Activated naive CD4-positive, alpha-beta T cell treated with anti-CD3 and anti-CD28 coated beads for 36 hours (primary cell): ENCODE data around the gene SLC19A1. TPM values are rescaled to one million over a fixed set of nuclear protein-coding genes. Genes with fewer than 3 reads are reported as not detected.

Experiments
- CTCF ChIA-PET: fragments of 350-600 bp; sonication (Branson Sonifier 250); formaldehyde crosslinking; loops from one replicate; lab custom pipeline; 2021; ENCODE audit warnings: antibody characterized with exemption; lab: Charles Lee
- DNase-seq: peaks from one replicate; pipeline ENCODE4 v3.0.0-alpha.2; 2020
- H3K27ac Mint-ChIP-seq: one replicate; pipeline ENCODE4 v1.8.0; 2021; ENCODE audit warnings: mild to moderate bottlenecking, mixed read lengths
- H3K27me3 Mint-ChIP-seq: one replicate; pipeline ENCODE4 v1.8.0; 2021; ENCODE audit warnings: low read depth, mixed read lengths
- H3K36me3 Mint-ChIP-seq: one replicate; pipeline ENCODE4 v1.8.0; 2021; ENCODE audit warnings: low read depth, mixed read lengths
- H3K4me1 Mint-ChIP-seq: one replicate; pipeline ENCODE4 v1.8.0; 2021; ENCODE audit warnings: low read depth, mixed read lengths
- H3K4me3 Mint-ChIP-seq: one replicate; pipeline ENCODE4 v1.8.0; 2021; ENCODE audit warnings: mild to moderate bottlenecking, moderate library complexity, mixed read lengths
- H3K9me3 Mint-ChIP-seq: one replicate; pipeline ENCODE4 v1.8.0; 2021; ENCODE audit warnings: mixed read lengths
- intact Hi-C: fragments of 100-400 bp; cut with micrococcal nuclease; formaldehyde crosslinking; loops from one replicate; pipeline ENCODE4 v1.15.1; 2023
- total RNA-seq, 2 experiments: library from RNA; stranded (reverse); gene quantifications; one replicate each; pipeline ENCODE4 v1.2.3, GENCODE V29; 2021

SLC19A1 gene
- total RNA-seq, 2 experiments from 2014 or later = 32.2 to 33.0 TPM

GRCh38 chr21:45582128-45582527 is 39.9 kb upstream of the SLC19A1 start:
- peaks cover 8% of the 10 kb centered on the region for H3K36me3 Mint-ChIP-seq
- DNase-seq = no peak
- peaks cover 2% of the 10 kb centered on the region for H3K27me3 Mint-ChIP-seq
- no peaks in the 10 kb centered on the region for H3K4me1 Mint-ChIP-seq
- no peak overlapping the region for H3K27ac Mint-ChIP-seq
- no peak overlapping the region for H3K4me3 Mint-ChIP-seq
- CTCF ChIA-PET = no interaction called here
- intact Hi-C loops = no loop called here
- H3K9me3 Mint-ChIP-seq = peaks cover 17% of the 10 kb centered on the region

- H3K9me3 Mint-ChIP-seq = peaks cover 9% of the 10 kb centered on the region
- CTCF ChIA-PET = no interaction called here
- no peak overlapping the region for H3K4me3 Mint-ChIP-seq
- H3K4me1 Mint-ChIP-seq = no peaks in the 10 kb centered on the region
- peaks cover 4% of the 10 kb centered on the region for H3K36me3 Mint-ChIP-seq
- intact Hi-C loops = no loop called here
- no peak for DNase-seq
- H3K27me3 Mint-ChIP-seq = no peaks in the 10 kb centered on the region
- H3K27ac Mint-ChIP-seq = no peak overlapping the region
Observed at GRCh38 chr21:45581322-45581712, 39.1 kb upstream of the SLC19A1 start.

GRCh38 chr21:45580576-45581321 is 38.5 kb upstream of the SLC19A1 start:
- DNase-seq = no peak
- intact Hi-C loops = no loop called here
- no peaks in the 10 kb centered on the region for H3K27me3 Mint-ChIP-seq
- CTCF ChIA-PET = interaction anchor here (0.6 kb wide), 1 partner anchor 16 kb away, joined by 3 read pairs; no protein-coding TSS in a partner anchor
- no peak overlapping the region for H3K27ac Mint-ChIP-seq
- no peaks in the 10 kb centered on the region for H3K4me1 Mint-ChIP-seq
- H3K9me3 Mint-ChIP-seq = peaks cover 4% of the 10 kb centered on the region
- no peaks in the 10 kb centered on the region for H3K36me3 Mint-ChIP-seq
- H3K4me3 Mint-ChIP-seq = no peak overlapping the region

GRCh38 chr21:45580181-45580575 is 37.9 kb upstream of the SLC19A1 start:
- Mint-ChIP-seq H3K27ac (no peak overlapping the region), H3K4me1 (no peaks in the 10 kb centered on the region), H3K27me3 (no peaks in the 10 kb centered on the region), H3K9me3 (peaks cover 4% of the 10 kb centered on the region), H3K4me3 (no peak overlapping the region), H3K36me3 (no peaks in the 10 kb centered on the region)
- CTCF ChIA-PET = interaction anchor here (0.6 kb wide), 1 partner anchor 15 kb away, joined by 3 read pairs; no protein-coding TSS in a partner anchor
- no peak for DNase-seq
- intact Hi-C loops = no loop called here

- CTCF ChIA-PET = no interaction called here
- H3K27ac Mint-ChIP-seq = no peak overlapping the region
- H3K9me3 Mint-ChIP-seq = peaks cover 4% of the 10 kb centered on the region
- H3K4me3 Mint-ChIP-seq = no peak overlapping the region
- intact Hi-C loops = no loop called here
- H3K36me3 Mint-ChIP-seq = no peaks in the 10 kb centered on the region
- DNase-seq = no peak
- H3K4me1 Mint-ChIP-seq = no peaks in the 10 kb centered on the region
- H3K27me3 Mint-ChIP-seq = no peaks in the 10 kb centered on the region
Observed at GRCh38 chr21:45579383-45580180, 37.3 kb upstream of the SLC19A1 start.

GRCh38 chr21:45578811-45579381 is 36.7 kb upstream of the SLC19A1 start:
- no peak for DNase-seq

GRCh38 chr21:45578176-45578801 is 36.0 kb upstream of the SLC19A1 start:
- Mint-ChIP-seq H3K9me3 (peaks cover 4% of the 10 kb centered on the region), H3K27me3 (no peaks in the 10 kb centered on the region), H3K4me1 (no peaks in the 10 kb centered on the region), H3K36me3 (no peaks in the 10 kb centered on the region), H3K4me3 (no peak overlapping the region), H3K27ac (no peak overlapping the region)
- intact Hi-C loops = no loop called here
- DNase-seq = no peak
- CTCF ChIA-PET = no interaction called here

More at GRCh38 chr21:45578811-45579381, 36.7 kb upstream of the SLC19A1 start:
- CTCF ChIA-PET = no interaction called here
- Mint-ChIP-seq H3K27ac (no peak overlapping the region), H3K4me1 (no peaks in the 10 kb centered on the region), H3K36me3 (no peaks in the 10 kb centered on the region), H3K27me3 (no peaks in the 10 kb centered on the region), H3K9me3 (peaks cover 4% of the 10 kb centered on the region), H3K4me3 (no peak overlapping the region)
- intact Hi-C loops = no loop called here

- H3K4me1 Mint-ChIP-seq = no peaks in the 10 kb centered on the region
- intact Hi-C loops = no loop called here
- no peaks in the 10 kb centered on the region for H3K27me3 Mint-ChIP-seq
- H3K4me3 Mint-ChIP-seq = no peak overlapping the region
- no peak overlapping the region for H3K27ac Mint-ChIP-seq
- H3K9me3 Mint-ChIP-seq = peaks cover under 1% of the 10 kb centered on the region
- DNase-seq = no peak
- CTCF ChIA-PET = no interaction called here
- no peaks in the 10 kb centered on the region for H3K36me3 Mint-ChIP-seq
Observed at GRCh38 chr21:45577801-45578175, 35.5 kb upstream of the SLC19A1 start.

- no peak for DNase-seq
- intact Hi-C loops = no loop called here
- Mint-ChIP-seq H3K4me3 (no peak overlapping the region), H3K27ac (no peak overlapping the region), H3K36me3 (no peaks in the 10 kb centered on the region), H3K27me3 (no peaks in the 10 kb centered on the region), H3K9me3 (no peaks in the 10 kb centered on the region), H3K4me1 (no peaks in the 10 kb centered on the region)
- CTCF ChIA-PET = no interaction called here
Observed at GRCh38 chr21:45576838-45577737, 34.8 kb upstream of the SLC19A1 start.

- Mint-ChIP-seq H3K36me3 (no peaks in the 10 kb centered on the region), H3K4me1 (no peaks in the 10 kb centered on the region), H3K27me3 (no peaks in the 10 kb centered on the region), H3K4me3 (no peak overlapping the region), H3K9me3 (no peaks in the 10 kb centered on the region), H3K27ac (no peak overlapping the region)
- DNase-seq = no peak
- intact Hi-C loops = no loop called here
- CTCF ChIA-PET = no interaction called here
Observed at GRCh38 chr21:45575993-45576837, 34.0 kb upstream of the SLC19A1 start.
